Ovary (tissue), 9 donors: ENCODE measurements around the gene TMEM18. TPM values are rescaled to one million over a fixed set of nuclear protein-coding genes. Genes with fewer than 3 reads are reported as not detected.

Source experiments
- DNase-seq, 5 donors: peaks; one replicate each; pipeline ENCODE4 v3.0.0-alpha.2; 2019 to 2020
- H3K27ac ChIP-seq, 2 donors: fragments of 200-600 bp; one replicate each; pipeline versions ENCODE4 v1.5.1 to v1.8.0; 2019 to 2022
- H3K27me3 ChIP-seq: fragments of 200-600 bp; one replicate; pipeline ENCODE4 v1.8.0; 2022
- H3K36me3 ChIP-seq: fragments of 200-600 bp; sonication (generic); one replicate; pipeline ENCODE4 v1.5.1; 2019
- H3K4me1 ChIP-seq: one replicate; pipeline ENCODE4 v1.8.1; 2013; ENCODE audit warnings: mild to moderate bottlenecking, moderate library complexity; ENCODE audit not compliant: insufficient read depth
- H3K4me3 ChIP-seq: fragments of 200-600 bp; sonication (generic); one replicate; pipeline ENCODE4 v1.5.1; 2017
- H3K9me3 ChIP-seq, 2 donors: fragments of 200-600 bp in 1 of 2; sonication (generic) in 1 of 2; one replicate each; pipeline versions ENCODE4 v1.5.1 to v1.8.1; 2013 to 2019; ENCODE audit warnings: mild to moderate bottlenecking in 1 of 2, moderate library complexity in 1 of 2
- CTCF ChIP-seq, 3 donors: fragments of 450-650 bp in 2 of 3; fragments of 200-600 bp in 1 of 3; IDR thresholded peaks; one replicate each; pipeline versions ENCODE4 v1.5.1 to v1.8.0; 2016 to 2022; ENCODE audit warnings: antibody characterized with exemption in 3 of 3, mild to moderate bottlenecking in 1 of 3
- EP300 ChIP-seq: sonication (generic); formaldehyde crosslinking; IDR thresholded peaks from one replicate; pipeline ENCODE4 v1.6.1; 2017; ENCODE audit warnings: antibody characterized with exemption
- POLR2A ChIP-seq: fragments of 450-650 bp; IDR thresholded peaks from one replicate; pipeline ENCODE4 v1.6.1; 2017; ENCODE audit warnings: antibody characterized with exemption, mild to moderate bottlenecking, moderate library complexity
- WGBS, 3 donors: extraction: QIAGEN DNeasy Blood & Tissue Kit in 1 of 3; methylation state at CpG; one replicate each; pipeline versions ENCODE4 v1.1.5 to v1.1.7; 2013 to 2017; 5-methylcytosine and 5-hydroxymethylcytosine counted together
- intact Hi-C, 4 donors: fragments of 100-400 bp; cut with DNase I; formaldehyde crosslinking; loops; one replicate each; pipeline versions ENCODE4 v1.11.0 to v1.15.1; 2022 to 2023
- polyA plus RNA-seq, 2 donors: library from polyadenylated mRNA; stranded (reverse); fragments of 200-250 nt in 1 of 2; fragments of 350-450 nt in 1 of 2; fragmentation: Illumina TruSeq in 1 of 2; extraction: RNeasy Lipid Tissue Mini Kit (QIAGEN cat#74804) in 1 of 2; gene quantifications; one replicate each; pipeline ENCODE4 v1.2.3, GENCODE V29; 2013 to 2014
- total RNA-seq, 7 donors: library from RNA; depleted of rRNA in 2 of 7; stranded (reverse); fragments of >200 nt in 2 of 7; fragmentation: NEBNext Ultra II Directional in 3 of 7; extraction: Animal tissue kit (Norgen Biotek cat#: 25700) in 3 of 7; gene quantifications; one replicate each; pipeline versions ENCODE4 v1.1.0 to v1.2.4, GENCODE V29; 2016 to 2023
- donor health status: DM: no; HTN: no; CAD: no; lungs with moderate emphysema.
- donor health status: DM: no; HTN: no; CAD: no.
- donor health status: Bipolar disorder and iron deficiency.
- donor health status: DM: yes; HTN: yes; CAD: no.
- donor health status: DM: no; HTN: no; CAD: no.
- donor health status: DM: yes; HTN: yes; CAD: no.

The TMEM18 gene
- total and polyA plus RNA-seq, 9 donors, result 27.5 to 48.5 (median 40.4) TPM

GRCh38 chr2:696463-696862 lies 19.3 kb upstream of the TMEM18 start:
- intact Hi-C loops, result no loop called here
- Histone ChIP-seq H3K4me1 (peaks cover 3% of the 10 kb centered on the region), H3K27me3 (no peaks in the 10 kb centered on the region), H3K36me3 (no peaks in the 10 kb centered on the region), H3K9me3 (no peaks in the 10 kb centered on the region), H3K4me3 (no peak overlapping the region), H3K27ac (no peak overlapping the region)
- 75 to 84% (median 79%) methylated on average over 5 of the region's 5 CpGs for WGBS, 3 donors
- DNase-seq, result no peak
- TF ChIP-seq CTCF (IDR thresholded peaks at IDR 0.05) (no peak), POLR2A (no peak), EP300 (no peak)

- Histone ChIP-seq H3K9me3 (no peaks in the 10 kb centered on the region), H3K4me3 (no peak overlapping the region), H3K27me3 (no peaks in the 10 kb centered on the region), H3K4me1 (peaks cover 6% of the 10 kb centered on the region), H3K27ac (peak overlapping the region in 1 of 2 donors; percentile 68), H3K36me3 (no peaks in the 10 kb centered on the region)
- DNase-seq, result peak; percentile 43 to 70 (median 52)
- intact Hi-C loops, result no loop called here
- TF ChIP-seq POLR2A, result no peak
- no peak for TF ChIP-seq EP300
- TF ChIP-seq CTCF (IDR thresholded peaks at IDR 0.05), result no peak
- WGBS, 3 donors, result 12 to 21% (median 13%) methylated on average over 6 of the region's 6 CpGs
These were observed 17.8 kb upstream of the TMEM18 start for GRCh38 chr2:694906-695510.

- H3K4me1 ChIP-seq, result peaks cover 8% of the 10 kb centered on the region
- H3K36me3 ChIP-seq, result no peaks in the 10 kb centered on the region
- H3K4me3 ChIP-seq, result no peak overlapping the region
- no peaks in the 10 kb centered on the region for H3K9me3 ChIP-seq
- intact Hi-C loops, result no loop called here
- 2 to 14% (median 9%) methylated on average over 2 of the region's 2 CpGs for WGBS, 3 donors
- no peak for TF ChIP-seq EP300
- no peak for TF ChIP-seq CTCF (IDR thresholded peaks at IDR 0.05)
- no peak for TF ChIP-seq POLR2A
- H3K27me3 ChIP-seq, result no peaks in the 10 kb centered on the region
- peak overlapping the region in 1 of 2 donors; percentile 68 for H3K27ac ChIP-seq
- no peak for DNase-seq
These were observed 17.0 kb upstream of the TMEM18 start for GRCh38 chr2:694174-694573.

GRCh38 chr2:693606-694005 lies 16.4 kb upstream of the TMEM18 start:
- Histone ChIP-seq H3K9me3 (no peaks in the 10 kb centered on the region), H3K4me3 (no peak overlapping the region), H3K27ac (peak overlapping the region in 1 of 2 donors; percentile 68), H3K4me1 (peaks cover 11% of the 10 kb centered on the region), H3K36me3 (no peaks in the 10 kb centered on the region), H3K27me3 (no peaks in the 10 kb centered on the region)
- WGBS, 3 donors, result 73 to 79% (median 77%) methylated on average over 7 of the region's 7 CpGs
- no peak for DNase-seq
- intact Hi-C loops, result no loop called here
- TF ChIP-seq POLR2A (no peak), CTCF (IDR thresholded peaks at IDR 0.05) (no peak), EP300 (no peak)
